K562 (cell line): Measurements from ENCODE around the gene LYSMD1. TPM values are rescaled to one million over a fixed set of nuclear protein-coding genes. Genes with fewer than 3 reads are reported as not detected.

Experiments
- CREB1 ChIP-seq, 2 experiments: sonication (generic) in 1 of 2; formaldehyde crosslinking in 1 of 2; IDR thresholded peaks; 2 replicates each; pipeline versions ENCODE4 v1.6.1 to v1.8.0; 2012 to 2022; ENCODE audit warnings: inconsistent platforms in 1 of 2, mild to moderate bottlenecking in 1 of 2, missing genetic modification reagents in 1 of 2, moderate library complexity in 1 of 2
- CREBBP ChIP-seq: IDR thresholded peaks from one replicate; pipeline ENCODE4 v1.6.1; 2012; ENCODE audit warnings: low read depth, mild to moderate bottlenecking, control low read depth, inconsistent platforms, low read length
- ETV5 ChIP-seq: sonication (generic); formaldehyde crosslinking; IDR thresholded peaks from 2 replicates; pipeline ENCODE4 v1.4.0; 2020; ENCODE audit warnings: low read depth, mild to moderate bottlenecking, missing genetic modification reagents
- EWSR1 ChIP-seq: fragments of 450-650 bp; IDR thresholded peaks from 2 replicates; pipeline ENCODE4 v1.6.1; 2018; ENCODE audit warnings: borderline replicate concordance, mild to moderate bottlenecking, low read depth, moderate library complexity; ENCODE audit not compliant: partially characterized antibody
- FOXJ2 ChIP-seq: fragments of 200-800 bp; sonication (Bioruptor generic); IDR thresholded peaks from 2 replicates; pipeline ENCODE4 v1.6.1; 2016; ENCODE audit warnings: missing genetic modification characterization, missing compliant biosample characterization
- HMG20A ChIP-seq: fragments of 450-650 bp; formaldehyde crosslinking; conservative IDR thresholded peaks from 2 replicates; pipeline ENCODE4 v1.4.0; 2020; ENCODE audit warnings: mild to moderate bottlenecking, mixed read lengths
- HMGN3 ChIP-seq: IDR thresholded peaks from 2 replicates; pipeline ENCODE4 v1.6.1; 2011; ENCODE audit warnings: borderline replicate concordance, low read depth, mild to moderate bottlenecking, mixed read lengths, low read length; ENCODE audit not compliant: insufficient read length; ENCODE audit errors: extremely low read depth
- KHSRP ChIP-seq: fragments of 450-650 bp; IDR thresholded peaks from 2 replicates; pipeline ENCODE4 v1.6.1; 2017
- MTF1 ChIP-seq: fragments of 250-450 bp; sonication (Bioruptor Pico); IDR thresholded peaks from 2 replicates; pipeline ENCODE4 v1.9.0; 2021; ENCODE audit warnings: moderate library complexity, mild to moderate bottlenecking, inconsistent platforms, borderline replicate concordance
- MXI1 ChIP-seq: IDR thresholded peaks from 2 replicates; pipeline ENCODE4 v1.6.1; 2011; ENCODE audit warnings: low read depth, mild to moderate bottlenecking, improper control_type of control experiment, low read length
- NONO ChIP-seq, 2 experiments: fragments of 200-400 bp in 1 of 2; fragments of 450-650 bp in 1 of 2; formaldehyde crosslinking in 1 of 2; IDR thresholded peaks; 2 replicates each; pipeline ENCODE4 v1.6.1; 2017; ENCODE audit warnings: low read depth in 2 of 2, mild to moderate bottlenecking in 2 of 2, moderate library complexity in 2 of 2, low read length in 1 of 2
- SREBF1 ChIP-seq: fragments of 150-350 bp; IDR thresholded peaks from 2 replicates; pipeline ENCODE4 v1.6.1; 2014; ENCODE audit warnings: antibody characterized with exemption, low read depth, low read length, borderline replicate concordance
- STAG1 ChIP-seq: sonication (generic); formaldehyde crosslinking; IDR thresholded peaks from 2 replicates; pipeline ENCODE4 v1.5.0; 2020; ENCODE audit warnings: missing genetic modification reagents, borderline replicate concordance
- STAT5A ChIP-seq: IDR thresholded peaks from 2 replicates; pipeline ENCODE4 v1.6.1; 2012; ENCODE audit warnings: low read length, inconsistent platforms, borderline replicate concordance
- TAF7 ChIP-seq: fragments of 450-650 bp; IDR thresholded peaks from 2 replicates; pipeline ENCODE4 v1.6.1; 2016; ENCODE audit warnings: missing genetic modification characterization, missing compliant biosample characterization
- TAF9B ChIP-seq: fragments of 450-650 bp; IDR thresholded peaks from 2 replicates; pipeline ENCODE4 v1.6.1; 2018; ENCODE audit warnings: mild to moderate bottlenecking; ENCODE audit not compliant: partially characterized antibody
- TRIM28 ChIP-seq: fragments of 450-650 bp; IDR thresholded peaks from 2 replicates; pipeline ENCODE4 v1.6.1; 2017
- ZNF347 ChIP-seq: fragments of 450-650 bp; formaldehyde crosslinking; IDR thresholded peaks from 2 replicates; pipeline ENCODE4 v1.4.0; 2020; ENCODE audit warnings: low read depth, mild to moderate bottlenecking, moderate library complexity
- ZNF584 ChIP-seq: fragments of 200-800 bp; sonication (Bioruptor generic); IDR thresholded peaks from 2 replicates; pipeline ENCODE4 v1.6.1; 2016; ENCODE audit warnings: low read depth, mild to moderate bottlenecking, missing genetic modification characterization, missing compliant biosample characterization
- polyA plus RNA-seq, 8 experiments: library from polyadenylated mRNA; depleted of rRNA in 4 of 8; stranded (reverse) in 5 of 8; unstranded in 3 of 8; fragments of >200 nt; fragmentation: Nextera tagmentation in 2 of 8; fragmentation: Illumina TruSeq in 1 of 8; extraction: Ambion mirVana in 2 of 8; extraction: Trizol in 1 of 8; gene quantifications; 2 replicates each; pipeline versions ENCODE4 v1.2.1 to v1.2.3, GENCODE V29; 2011 to 2014; ENCODE audit warnings: inconsistent platforms in 1 of 8, missing spikeins in 1 of 8
- total RNA-seq, 7 experiments: library from RNA; depleted of rRNA in 6 of 7; stranded (reverse); fragments of >200 nt in 6 of 7; fragmentation: Illumina TruSeq in 2 of 7; extraction: Trizol in 2 of 7; gene quantifications; 2 replicates each; pipeline versions ENCODE4 v1.2.1 to v1.2.3, GENCODE V29; 2011 to 2021; ENCODE audit warnings: low replicate concordance in 1 of 7
- TF ChIP-seq, protein P1 (sequence below): fragments of 250-450 bp; sonication (Bioruptor Pico); IDR thresholded peaks from 2 replicates; pipeline ENCODE4 v1.4.0; 2020; ENCODE audit warnings: mild to moderate bottlenecking, moderate library complexity
- TF ChIP-seq, protein P2 (sequence below): fragments of 450-650 bp; formaldehyde crosslinking; IDR thresholded peaks from 2 replicates; pipeline ENCODE4 v1.4.0; 2022; ENCODE audit warnings: mild to moderate bottlenecking, moderate library complexity
- TF ChIP-seq, protein P3 (sequence below): sonication (generic); formaldehyde crosslinking; IDR thresholded peaks from 2 replicates; pipeline ENCODE4 v1.8.0; 2022; ENCODE audit warnings: mild to moderate bottlenecking, low read depth, missing genetic modification reagents
- TF ChIP-seq, protein P4 (sequence below): IDR thresholded peaks from 2 replicates; pipeline ENCODE4 v1.6.1; 2011; ENCODE audit not compliant: insufficient read length; ENCODE audit errors: extremely low read depth

The LYSMD1 gene
- total and polyA plus RNA-seq, 9 of the 15 experiments (the other 6 are each of a cell fraction or from before 2014, with no cell fraction given) = 2.2 to 9.4 (median 6.0) TPM

DNA sequence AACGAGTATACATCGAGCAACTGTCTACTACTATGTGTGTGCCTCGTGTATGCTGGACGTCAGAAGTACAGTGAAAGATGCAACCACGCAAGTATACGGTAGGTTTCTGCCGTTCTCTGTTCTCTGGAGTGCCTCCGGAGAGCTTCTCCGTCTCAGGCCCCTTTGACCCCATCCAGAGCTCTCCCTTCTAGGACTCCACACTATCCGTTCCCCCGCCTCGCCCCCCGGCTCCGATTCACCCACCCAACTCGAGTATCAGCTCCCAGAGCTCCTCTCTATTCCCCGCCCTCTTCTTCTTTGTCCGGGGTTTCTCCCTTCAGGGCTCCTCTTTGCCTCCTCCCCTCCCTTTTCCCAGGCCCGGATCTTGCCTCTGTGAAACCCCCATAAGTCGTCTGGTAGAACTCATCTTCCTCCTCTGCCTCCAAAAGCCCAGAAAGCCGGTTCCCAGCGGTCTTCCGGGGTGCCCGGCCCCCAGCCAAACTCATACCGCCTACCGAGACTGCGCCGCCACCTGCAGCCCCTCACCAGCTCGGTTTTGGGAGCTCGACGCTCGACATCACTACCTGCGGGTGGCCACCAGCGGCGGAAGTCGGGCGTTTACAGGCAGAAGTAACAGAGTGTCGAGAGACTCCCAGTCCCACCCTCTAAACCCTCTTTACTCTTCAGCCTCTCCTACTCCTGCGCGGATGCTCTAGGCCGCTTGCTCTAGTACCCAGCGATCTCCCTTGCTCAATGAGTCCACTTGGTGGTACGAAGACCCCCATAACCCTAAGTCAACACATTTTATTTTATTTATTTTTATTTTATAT lies 24.1 kb upstream of the LYSMD1 start, which contains the start of gene VPS72 (continued):
- TF ChIP-seq, protein P1, sequence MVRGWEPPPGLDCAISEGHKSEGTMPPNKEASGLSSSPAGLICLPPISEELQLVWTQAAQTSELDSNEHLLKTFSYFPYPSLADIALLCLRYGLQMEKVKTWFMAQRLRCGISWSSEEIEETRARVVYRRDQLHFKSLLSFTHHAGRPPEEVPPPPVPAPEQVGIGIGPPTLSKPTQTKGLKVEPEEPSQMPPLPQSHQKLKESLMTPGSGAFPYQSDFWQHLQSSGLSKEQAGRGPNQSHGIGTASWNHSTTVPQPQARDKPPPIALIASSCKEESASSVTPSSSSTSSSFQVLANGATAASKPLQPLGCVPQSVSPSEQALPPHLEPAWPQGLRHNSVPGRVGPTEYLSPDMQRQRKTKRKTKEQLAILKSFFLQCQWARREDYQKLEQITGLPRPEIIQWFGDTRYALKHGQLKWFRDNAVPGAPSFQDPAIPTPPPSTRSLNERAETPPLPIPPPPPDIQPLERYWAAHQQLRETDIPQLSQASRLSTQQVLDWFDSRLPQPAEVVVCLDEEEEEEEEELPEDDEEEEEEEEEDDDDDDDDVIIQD (CRISPR knock-in tag) = no peak
- TF ChIP-seq, protein P2, sequence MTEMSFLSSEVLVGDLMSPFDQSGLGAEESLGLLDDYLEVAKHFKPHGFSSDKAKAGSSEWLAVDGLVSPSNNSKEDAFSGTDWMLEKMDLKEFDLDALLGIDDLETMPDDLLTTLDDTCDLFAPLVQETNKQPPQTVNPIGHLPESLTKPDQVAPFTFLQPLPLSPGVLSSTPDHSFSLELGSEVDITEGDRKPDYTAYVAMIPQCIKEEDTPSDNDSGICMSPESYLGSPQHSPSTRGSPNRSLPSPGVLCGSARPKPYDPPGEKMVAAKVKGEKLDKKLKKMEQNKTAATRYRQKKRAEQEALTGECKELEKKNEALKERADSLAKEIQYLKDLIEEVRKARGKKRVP (CRISPR knock-in tag) = no peak
- TF ChIP-seq KHSRP = no peak
- TF ChIP-seq STAT5A = no peak
- TF ChIP-seq SREBF1 = no peak
- TF ChIP-seq MXI1 = peak; percentile 45; the same call in 1 of the 2 replicates
- TF ChIP-seq HMGN3 = peak; percentile 69
- TF ChIP-seq CREB1 (IDR thresholded peaks at IDR 0.05) = peak; percentile 51
- TF ChIP-seq CREB1 (CRISPR knock-in tag; IDR thresholded peaks at IDR 0.05) = peak; percentile 64
- peak; percentile 76 for TF ChIP-seq TAF7 (tag)
- TF ChIP-seq EWSR1 = no peak
- TF ChIP-seq ZNF584 (CRISPR knock-in tag) = no peak
- no peak for TF ChIP-seq TRIM28
- TF ChIP-seq TAF9B = peak; percentile 91
- TF ChIP-seq, protein P3, sequence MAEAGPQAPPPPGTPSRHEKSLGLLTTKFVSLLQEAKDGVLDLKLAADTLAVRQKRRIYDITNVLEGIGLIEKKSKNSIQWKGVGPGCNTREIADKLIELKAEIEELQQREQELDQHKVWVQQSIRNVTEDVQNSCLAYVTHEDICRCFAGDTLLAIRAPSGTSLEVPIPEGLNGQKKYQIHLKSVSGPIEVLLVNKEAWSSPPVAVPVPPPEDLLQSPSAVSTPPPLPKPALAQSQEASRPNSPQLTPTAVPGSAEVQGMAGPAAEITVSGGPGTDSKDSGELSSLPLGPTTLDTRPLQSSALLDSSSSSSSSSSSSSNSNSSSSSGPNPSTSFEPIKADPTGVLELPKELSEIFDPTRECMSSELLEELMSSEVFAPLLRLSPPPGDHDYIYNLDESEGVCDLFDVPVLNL = no peak; the same call in 1 of the 2 replicates
- no peak for TF ChIP-seq ZNF347 (CRISPR knock-in tag)
- TF ChIP-seq FOXJ2 (tag) = no peak
- TF ChIP-seq, protein P4, sequence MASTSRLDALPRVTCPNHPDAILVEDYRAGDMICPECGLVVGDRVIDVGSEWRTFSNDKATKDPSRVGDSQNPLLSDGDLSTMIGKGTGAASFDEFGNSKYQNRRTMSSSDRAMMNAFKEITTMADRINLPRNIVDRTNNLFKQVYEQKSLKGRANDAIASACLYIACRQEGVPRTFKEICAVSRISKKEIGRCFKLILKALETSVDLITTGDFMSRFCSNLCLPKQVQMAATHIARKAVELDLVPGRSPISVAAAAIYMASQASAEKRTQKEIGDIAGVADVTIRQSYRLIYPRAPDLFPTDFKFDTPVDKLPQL = peak; percentile 66
- TF ChIP-seq CREBBP = no peak
- TF ChIP-seq ETV5 (CRISPR knock-in tag) = peak; percentile 85
- TF ChIP-seq HMG20A (CRISPR knock-in tag) = no peak
- no peak for TF ChIP-seq NONO (IDR thresholded peaks at IDR 0.05; ENCODE audit: low read depth in 2 of 2, low read length in 1 of 2)
- no peak for TF ChIP-seq MTF1
- no peak for TF ChIP-seq STAG1
